ENCODE data around the gene HSPB8. TPM values are rescaled to one million over a fixed set of nuclear protein-coding genes. Genes with fewer than 3 reads are reported as not detected.

The HSPB8 gene
- 1.2 and 1.6 TPM in 2 replicates for polyA plus RNA-seq (2012; rRNA removed)
- 0.84 and 1.2 TPM in 2 replicates for polyA plus RNA-seq (2012; cell fraction: cytosol; rRNA removed)
- polyA plus RNA-seq (2012; cell fraction: nucleus; rRNA removed) = 1.2 and 1.7 TPM in 2 replicates

GRCh38 chr12:119178544-119179334 is at the start of gene HSPB8:
Gene HSPB8 (plus strand): TSS chr12:119178931. CDS start chr12:119179313, 382 bp downstream.
- ChIA-PET POLR2A (interaction anchor here (1.0 kb wide), 1 partner anchor 16 kb away, joined by 5 read pairs; no protein-coding TSS in a partner anchor), CTCF (interaction anchor here (0.6 to 1.1 kb wide), 5 partner anchors 57 to 234 kb away, joined by 3 read pairs; no protein-coding TSS in a partner anchor)
- Histone ChIP-seq H3K79me2 (ENCODE audit: insufficient read depth) (no peaks in the 10 kb centered on the region), H3F3A (replicated peaks; ENCODE audit: insufficient read depth) (no peaks in the 10 kb centered on the region), H3K9me2 (no peaks in the 10 kb centered on the region), H3K27ac (ENCODE audit: low read depth in 2 of 2, low read length in 1 of 2) (peak within 1 kb of the TSS in 1 of 2 experiments; percentile 22; a peak in 1 of 4 replicates), H4K20me1 (ENCODE audit: insufficient read depth) (no peaks in the 10 kb centered on the region), H3K36me3 (replicated peaks in 1 of 2; ENCODE audit: control insufficient read depth in 1 of 2, insufficient read depth in 2 of 2, low read length in 1 of 2) (no peaks in the 10 kb centered on the region), H2AFZ (ENCODE audit: low read depth) (no peak within 1 kb of the TSS), H3K9ac (peak within 1 kb of the TSS; percentile 21; the same call in 1 of the 2 replicates), H3K4me1 (ENCODE audit: control insufficient read depth in 1 of 2, insufficient read depth in 2 of 2, low read depth in 1 of 2, low read length in 1 of 2) (peaks cover 0 to 10% of the 10 kb centered on the region in 2 experiments; a peak in 1 of 4 replicates), H3K4me3 (ENCODE audit: low read depth in 2 of 2, low read length in 1 of 2) (peak within 1 kb of the TSS; percentile 32), H3K9me3 (no peaks in the 10 kb centered on the region), H3K4me2 (peak within 1 kb of the TSS; percentile 59), H3K27me3 (ENCODE audit: insufficient read depth) (no peaks in the 10 kb centered on the region)
- 8% methylated on average over 20 of the region's 33 CpGs for WGBS (ENCODE audit: low lambda C conversion rate)
- TF ChIP-seq GATA2 (CRISPR knock-in tag; IDR thresholded peaks at IDR 0.05) = no peak
- TF ChIP-seq RXRA (IDR thresholded peaks at IDR 0.05; ENCODE audit: borderline replicate concordance, low read depth) = no peak
- peak; percentile 83 for DNase-seq

DNA sequence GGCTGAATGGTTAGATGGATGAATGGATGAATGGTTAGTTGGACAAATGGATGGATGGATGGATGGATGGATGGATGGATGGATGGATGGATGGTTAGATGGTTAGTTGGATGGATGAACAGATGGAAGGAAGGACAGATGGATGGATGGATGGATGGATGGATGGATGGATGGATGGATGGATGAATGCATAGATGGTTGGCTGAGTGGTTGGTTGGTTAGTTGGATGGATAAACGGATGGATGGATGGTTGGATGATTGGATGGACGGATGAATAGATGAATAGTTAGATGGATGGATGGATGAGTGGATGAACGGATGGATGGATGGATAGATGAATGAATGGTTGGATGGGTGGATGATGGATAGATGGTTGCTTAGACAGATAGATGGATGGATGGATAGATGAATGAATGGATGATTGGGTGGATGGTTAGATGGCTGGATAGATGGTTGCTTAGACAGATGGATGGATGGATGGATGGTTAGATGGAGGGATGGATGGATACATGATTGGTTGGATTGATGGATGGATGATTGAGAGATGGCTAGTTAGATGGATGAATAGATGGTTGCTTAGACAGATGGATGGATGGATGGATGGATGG is 48.8 kb upstream of the HSPB8 start:
- ChIA-PET CTCF (no interaction called here), POLR2A (no interaction called here)
- no peak for TF ChIP-seq FOSL2 (IDR thresholded peaks at IDR 0.05; ENCODE audit: borderline replicate concordance, low read depth)
- no peak for TF ChIP-seq RAD21 (IDR thresholded peaks at IDR 0.05; ENCODE audit: low read length)
- no peak for TF ChIP-seq IRF3 (IDR thresholded peaks at IDR 0.05; ENCODE audit: low read depth, low read length)
- TF ChIP-seq USF2 (IDR thresholded peaks at IDR 0.05; ENCODE audit: borderline replicate concordance, low read depth, low read length) = no peak
- no peak for TF ChIP-seq USF1 (IDR thresholded peaks at IDR 0.05; ENCODE audit: borderline replicate concordance, low read depth)
- no peak for TF ChIP-seq ELF1 (IDR thresholded peaks at IDR 0.05)
- TF ChIP-seq EP300 (IDR thresholded peaks at IDR 0.05; ENCODE audit: borderline replicate concordance in 1 of 2, low read depth in 1 of 2, low read length in 1 of 2) = no peak
- no peak for TF ChIP-seq SIN3A (IDR thresholded peaks at IDR 0.05; ENCODE audit: borderline replicate concordance, low read depth, low read length)
- no peak for TF ChIP-seq GATA2 (CRISPR knock-in tag; IDR thresholded peaks at IDR 0.05)
- TF ChIP-seq CHD2 (IDR thresholded peaks at IDR 0.05; ENCODE audit: low read length, partially characterized antibody) = no peak
- no peak for TF ChIP-seq RXRA (IDR thresholded peaks at IDR 0.05; ENCODE audit: borderline replicate concordance, low read depth)
- TF ChIP-seq EZH2phosphoT487 (IDR thresholded peaks at IDR 0.05; ENCODE audit: borderline replicate concordance, low read depth) = no peak
- TF ChIP-seq RCOR1 (IDR thresholded peaks at IDR 0.05; ENCODE audit: low read length) = no peak
- TF ChIP-seq MEF2A (IDR thresholded peaks at IDR 0.05; ENCODE audit: borderline replicate concordance, low read depth) = no peak
- TF ChIP-seq, protein P1, sequence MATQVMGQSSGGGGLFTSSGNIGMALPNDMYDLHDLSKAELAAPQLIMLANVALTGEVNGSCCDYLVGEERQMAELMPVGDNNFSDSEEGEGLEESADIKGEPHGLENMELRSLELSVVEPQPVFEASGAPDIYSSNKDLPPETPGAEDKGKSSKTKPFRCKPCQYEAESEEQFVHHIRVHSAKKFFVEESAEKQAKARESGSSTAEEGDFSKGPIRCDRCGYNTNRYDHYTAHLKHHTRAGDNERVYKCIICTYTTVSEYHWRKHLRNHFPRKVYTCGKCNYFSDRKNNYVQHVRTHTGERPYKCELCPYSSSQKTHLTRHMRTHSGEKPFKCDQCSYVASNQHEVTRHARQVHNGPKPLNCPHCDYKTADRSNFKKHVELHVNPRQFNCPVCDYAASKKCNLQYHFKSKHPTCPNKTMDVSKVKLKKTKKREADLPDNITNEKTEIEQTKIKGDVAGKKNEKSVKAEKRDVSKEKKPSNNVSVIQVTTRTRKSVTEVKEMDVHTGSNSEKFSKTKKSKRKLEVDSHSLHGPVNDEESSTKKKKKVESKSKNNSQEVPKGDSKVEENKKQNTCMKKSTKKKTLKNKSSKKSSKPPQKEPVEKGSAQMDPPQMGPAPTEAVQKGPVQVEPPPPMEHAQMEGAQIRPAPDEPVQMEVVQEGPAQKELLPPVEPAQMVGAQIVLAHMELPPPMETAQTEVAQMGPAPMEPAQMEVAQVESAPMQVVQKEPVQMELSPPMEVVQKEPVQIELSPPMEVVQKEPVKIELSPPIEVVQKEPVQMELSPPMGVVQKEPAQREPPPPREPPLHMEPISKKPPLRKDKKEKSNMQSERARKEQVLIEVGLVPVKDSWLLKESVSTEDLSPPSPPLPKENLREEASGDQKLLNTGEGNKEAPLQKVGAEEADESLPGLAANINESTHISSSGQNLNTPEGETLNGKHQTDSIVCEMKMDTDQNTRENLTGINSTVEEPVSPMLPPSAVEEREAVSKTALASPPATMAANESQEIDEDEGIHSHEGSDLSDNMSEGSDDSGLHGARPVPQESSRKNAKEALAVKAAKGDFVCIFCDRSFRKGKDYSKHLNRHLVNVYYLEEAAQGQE (IDR thresholded peaks at IDR 0.05; ENCODE audit: low read depth, low read length) = no peak
- TF ChIP-seq NFIC (IDR thresholded peaks at IDR 0.05; ENCODE audit: borderline replicate concordance) = no peak
- no peak for TF ChIP-seq TCF12 (IDR thresholded peaks at IDR 0.05)
- no peak for TF ChIP-seq RFX5 (IDR thresholded peaks at IDR 0.05; ENCODE audit: low read length)
- no peak overlapping the region for H3K4me2 ChIP-seq
- H3K4me3 ChIP-seq (ENCODE audit: low read depth in 2 of 2, low read length in 1 of 2) = no peak overlapping the region
- no peaks in the 10 kb centered on the region for H3K9me2 ChIP-seq
- 10% methylated on average over 3 of the region's 3 CpGs for WGBS (ENCODE audit: low lambda C conversion rate)
- no peaks in the 10 kb centered on the region for H3K27me3 ChIP-seq (ENCODE audit: insufficient read depth)
- no peak overlapping the region for H3K27ac ChIP-seq (ENCODE audit: low read depth in 2 of 2, low read length in 1 of 2)
- H3K36me3 ChIP-seq (replicated peaks in 1 of 2; ENCODE audit: control insufficient read depth in 1 of 2, insufficient read depth in 2 of 2, low read length in 1 of 2) = no peaks in the 10 kb centered on the region
- no peaks in the 10 kb centered on the region for H3K79me2 ChIP-seq (ENCODE audit: insufficient read depth)
- DNase-seq = no peak
- no peaks in the 10 kb centered on the region for H3K4me1 ChIP-seq (ENCODE audit: control insufficient read depth in 1 of 2, insufficient read depth in 2 of 2, low read depth in 1 of 2, low read length in 1 of 2)
- no peaks in the 10 kb centered on the region for H4K20me1 ChIP-seq (ENCODE audit: insufficient read depth)
- no peak overlapping the region for H3K9ac ChIP-seq
- no peak overlapping the region for H2AFZ ChIP-seq (ENCODE audit: low read depth)
- no peaks in the 10 kb centered on the region for H3F3A ChIP-seq (replicated peaks; ENCODE audit: insufficient read depth)
- H3K9me3 ChIP-seq = no peaks in the 10 kb centered on the region

Measured in SK-N-SH (cell line).